Measurements from ENCODE around the gene CYTH4. TPM values are rescaled to one million over a fixed set of nuclear protein-coding genes. Genes with fewer than 3 reads are reported as not detected.

CYTH4 gene
- total and polyA plus RNA-seq, 12 donors: 4.7 to 80.7 (median 22.1) TPM

DNA sequence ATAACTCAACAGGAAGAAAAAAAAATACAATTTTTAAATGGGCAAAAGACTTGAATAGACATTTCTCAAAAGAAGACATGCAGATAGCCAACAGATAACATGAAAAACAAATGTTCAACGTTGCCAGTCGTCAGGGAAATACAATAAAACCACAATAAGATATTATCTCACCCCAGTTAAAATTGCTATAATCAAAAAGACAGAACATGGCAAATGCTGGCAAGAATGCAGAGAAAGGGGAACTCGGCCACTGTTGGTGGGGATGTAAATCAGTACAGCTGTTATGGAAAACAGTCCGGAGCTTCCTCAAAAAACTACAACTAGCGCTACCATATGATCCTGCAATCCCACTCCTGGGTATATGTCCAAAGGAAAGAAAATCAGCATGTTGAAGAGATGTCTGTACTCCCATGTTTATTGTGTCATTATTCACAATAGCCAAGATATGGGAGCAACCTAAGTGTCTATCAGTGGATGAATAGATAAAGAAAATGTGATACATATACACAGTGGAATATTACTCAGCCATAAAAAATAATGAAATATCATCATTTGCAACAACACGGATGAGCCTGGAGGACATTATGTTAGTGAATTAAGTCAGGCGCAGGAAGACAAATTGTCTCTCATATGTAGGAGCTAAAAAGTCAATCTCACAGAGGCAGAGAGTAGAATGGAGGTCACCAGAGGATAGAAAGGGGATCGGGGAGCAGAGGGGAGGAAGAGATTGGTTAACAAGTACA is 12.2 kb upstream of the CYTH4 start:
- intact Hi-C loops (cut with DNase I): loop anchor here in 1 of 2 donors (5.0 kb wide), 1 partner anchor 182 kb away; no protein-coding TSS in a partner anchor
- no peak overlapping the region for H3K4me3 ChIP-seq
- H3K9me3 ChIP-seq (replicated peaks in 1 of 3): no peaks in the 10 kb centered on the region
- H3K4me1 ChIP-seq (replicated peaks in 1 of 2): peaks cover 0 to 5% of the 10 kb centered on the region in 2 donors
- 66 to 77% (median 69%) methylated on average over 8 of the region's 8 CpGs for WGBS, 4 donors
- peak overlapping the region in 2 of 5 donors; percentile 6 to 12 for H3K27ac ChIP-seq
- H3K36me3 ChIP-seq (replicated peaks in 1 of 2): no peaks in the 10 kb centered on the region
- TF ChIP-seq POLR2A (IDR thresholded peaks at IDR 0.05): no peak
- TF ChIP-seq, protein P1, sequence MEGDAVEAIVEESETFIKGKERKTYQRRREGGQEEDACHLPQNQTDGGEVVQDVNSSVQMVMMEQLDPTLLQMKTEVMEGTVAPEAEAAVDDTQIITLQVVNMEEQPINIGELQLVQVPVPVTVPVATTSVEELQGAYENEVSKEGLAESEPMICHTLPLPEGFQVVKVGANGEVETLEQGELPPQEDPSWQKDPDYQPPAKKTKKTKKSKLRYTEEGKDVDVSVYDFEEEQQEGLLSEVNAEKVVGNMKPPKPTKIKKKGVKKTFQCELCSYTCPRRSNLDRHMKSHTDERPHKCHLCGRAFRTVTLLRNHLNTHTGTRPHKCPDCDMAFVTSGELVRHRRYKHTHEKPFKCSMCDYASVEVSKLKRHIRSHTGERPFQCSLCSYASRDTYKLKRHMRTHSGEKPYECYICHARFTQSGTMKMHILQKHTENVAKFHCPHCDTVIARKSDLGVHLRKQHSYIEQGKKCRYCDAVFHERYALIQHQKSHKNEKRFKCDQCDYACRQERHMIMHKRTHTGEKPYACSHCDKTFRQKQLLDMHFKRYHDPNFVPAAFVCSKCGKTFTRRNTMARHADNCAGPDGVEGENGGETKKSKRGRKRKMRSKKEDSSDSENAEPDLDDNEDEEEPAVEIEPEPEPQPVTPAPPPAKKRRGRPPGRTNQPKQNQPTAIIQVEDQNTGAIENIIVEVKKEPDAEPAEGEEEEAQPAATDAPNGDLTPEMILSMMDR (IDR thresholded peaks at IDR 0.05): no peak
- DNase-seq: no peak
- no peaks in the 10 kb centered on the region for H3K27me3 ChIP-seq

DNA sequence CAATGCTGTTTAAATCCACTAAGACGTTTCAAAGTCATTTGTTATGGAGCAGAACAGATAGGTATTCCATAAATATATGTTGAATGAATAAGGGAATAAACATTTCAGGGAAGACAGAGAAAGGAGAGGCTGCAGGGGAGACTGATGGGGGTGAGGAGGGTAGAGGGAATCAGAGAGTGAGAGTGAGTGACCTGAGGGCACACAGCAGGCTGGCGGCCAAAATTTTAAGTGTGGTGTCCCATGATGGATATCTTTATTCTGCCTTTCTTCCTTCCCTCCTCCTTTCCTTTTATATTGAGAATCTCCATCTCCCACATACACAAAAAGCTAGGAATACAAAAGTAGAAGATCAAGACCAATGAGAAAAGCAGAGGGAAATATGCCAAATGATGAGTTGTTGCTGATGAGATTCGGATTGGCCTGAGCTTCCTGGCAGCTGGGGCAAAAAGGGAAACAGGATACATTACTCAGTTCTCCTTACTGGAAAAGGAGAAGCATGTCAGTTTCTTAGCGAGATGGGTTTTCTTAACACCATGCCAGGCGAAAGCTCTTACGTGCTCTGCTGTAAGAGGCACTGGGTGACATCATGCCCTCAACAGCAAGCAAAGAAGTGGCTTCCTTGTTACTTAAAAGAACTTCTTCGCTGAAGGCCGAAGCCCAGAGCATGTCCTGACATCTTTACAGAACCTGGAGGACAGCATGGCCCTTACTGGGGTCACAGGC is 11.2 kb upstream of the CYTH4 start:
- TF ChIP-seq, protein P1 (IDR thresholded peaks at IDR 0.05): no peak
- TF ChIP-seq POLR2A (IDR thresholded peaks at IDR 0.05): no peak

DNA sequence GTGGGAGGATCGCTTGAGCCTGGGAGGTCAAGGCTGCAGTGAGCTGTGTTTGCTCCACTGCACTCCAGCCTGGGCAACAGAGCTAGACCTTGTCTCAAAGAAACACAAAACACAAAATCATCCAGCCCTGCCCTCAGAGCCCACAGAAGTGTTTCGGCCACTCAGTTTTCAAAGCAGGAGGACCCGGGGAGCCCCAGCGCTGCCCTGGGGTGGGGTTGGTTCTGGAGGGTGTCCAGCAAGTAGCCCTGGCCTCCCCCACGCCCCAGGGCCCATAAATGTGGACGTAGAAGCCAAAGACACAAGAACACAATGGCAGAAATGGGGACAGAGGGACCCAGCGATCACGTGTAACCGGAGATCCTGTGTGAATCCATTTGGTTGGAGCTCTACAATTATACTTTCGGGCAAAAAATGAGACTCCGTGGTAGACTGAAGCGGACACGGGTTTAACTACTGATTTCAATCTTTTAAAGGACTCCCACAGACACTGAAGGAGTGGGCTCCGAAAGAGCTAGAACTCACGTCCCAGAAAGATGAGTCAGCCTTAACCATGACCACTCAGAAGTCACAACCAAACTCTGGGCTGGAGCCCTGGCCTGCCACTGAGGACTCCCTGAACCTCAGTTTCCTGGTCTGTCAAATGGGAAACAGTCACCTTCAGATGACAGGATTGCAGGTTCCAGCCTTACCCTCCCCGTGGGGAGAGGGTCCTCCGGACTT is 9.0 kb upstream of the CYTH4 start:
- intact Hi-C loops (cut with DNase I): loop anchor here in 1 of 2 donors (5.0 kb wide), 1 partner anchor 179 kb away; no protein-coding TSS in a partner anchor
- DNase-seq: no peak

More for the DNA sequence above, 11.2 kb upstream of the CYTH4 start:
- H3K4me3 ChIP-seq: no peak overlapping the region
- intact Hi-C loops (cut with DNase I): loop anchor here in 1 of 2 donors (5.0 kb wide), 1 partner anchor 181 kb away; no protein-coding TSS in a partner anchor
- DNase-seq: peak in 3 of 7 donors; percentile 45 to 64 (median 52)
- 69 to 82% (median 69%) methylated on average over 8 of the region's 8 CpGs for whole genome bisulfite sequencing, 4 donors
- H3K9me3 ChIP-seq (replicated peaks in 1 of 3): no peaks in the 10 kb centered on the region
- H3K36me3 ChIP-seq (replicated peaks in 1 of 2): no peaks in the 10 kb centered on the region
- no peaks in the 10 kb centered on the region for H3K27me3 ChIP-seq
- H3K4me1 ChIP-seq (replicated peaks in 1 of 2): peaks cover 0 to 5% of the 10 kb centered on the region in 2 donors
- H3K27ac ChIP-seq: peak overlapping the region in 2 of 5 donors; percentile 30 to 33

More for the DNA sequence above, 9.0 kb upstream of the CYTH4 start:
- WGBS, 4 donors: 45 to 57% (median 57%) methylated on average over 17 of the region's 17 CpGs
- Histone ChIP-seq H3K27me3 (no peaks in the 10 kb centered on the region), H3K9me3 (replicated peaks in 1 of 3) (no peaks in the 10 kb centered on the region), H3K27ac (no peak overlapping the region), H3K36me3 (replicated peaks in 1 of 2) (no peaks in the 10 kb centered on the region), H3K4me3 (no peak overlapping the region), H3K4me1 (replicated peaks in 1 of 2) (no peaks in the 10 kb centered on the region)
- TF ChIP-seq POLR2A (IDR thresholded peaks at IDR 0.05): no peak
- TF ChIP-seq, protein P1 (IDR thresholded peaks at IDR 0.05): no peak
